Measurements from ENCODE around the gene CHRDL2. TPM values are rescaled to one million over a fixed set of nuclear protein-coding genes. Genes with fewer than 3 reads are reported as not detected.

CHRDL2 gene
- total RNA-seq, 6 experiments from 2014 or later: not detected

GRCh38 chr11:74776546-74776945, 45.3 kb upstream of the CHRDL2 start:
- Mint-ChIP-seq H3K36me3 (ENCODE audit: low read depth) (no peaks in the 10 kb centered on the region), H3K4me3 (no peak overlapping the region), H3K4me1 (ENCODE audit: low read depth) (peaks cover 53% of the 10 kb centered on the region), H3K9me3 (no peaks in the 10 kb centered on the region), H3K27me3 (ENCODE audit: insufficient read depth) (peaks cover 2% of the 10 kb centered on the region; the same call in 1 of the 2 replicates), H3K27ac (peak overlapping the region; percentile 1; the same call in 1 of the 2 replicates)
- no peak for DNase-seq
- TF ChIP-seq CTCF (IDR thresholded peaks at IDR 0.05): no peak

GRCh38 chr11:74775762-74776161, 44.5 kb upstream of the CHRDL2 start:
- H3K4me1 Mint-ChIP-seq (ENCODE audit: low read depth): peaks cover 53% of the 10 kb centered on the region
- H3K36me3 Mint-ChIP-seq (ENCODE audit: low read depth): no peaks in the 10 kb centered on the region
- H3K27ac Mint-ChIP-seq: 0 out of 2 replicates have a peak overlapping the region, but pooled peaks have one; percentile 14
- H3K27me3 Mint-ChIP-seq (ENCODE audit: insufficient read depth): peaks cover 2% of the 10 kb centered on the region; the same call in 1 of the 2 replicates
- H3K4me3 Mint-ChIP-seq: no peak overlapping the region
- DNase-seq: no peak
- TF ChIP-seq CTCF (IDR thresholded peaks at IDR 0.05): no peak
- H3K9me3 Mint-ChIP-seq: no peaks in the 10 kb centered on the region

GRCh38 chr11:74773476-74773875, 42.2 kb upstream of the CHRDL2 start:
- no peaks in the 10 kb centered on the region for H3K36me3 Mint-ChIP-seq (ENCODE audit: low read depth)
- H3K4me3 Mint-ChIP-seq: no peak overlapping the region

DNA sequence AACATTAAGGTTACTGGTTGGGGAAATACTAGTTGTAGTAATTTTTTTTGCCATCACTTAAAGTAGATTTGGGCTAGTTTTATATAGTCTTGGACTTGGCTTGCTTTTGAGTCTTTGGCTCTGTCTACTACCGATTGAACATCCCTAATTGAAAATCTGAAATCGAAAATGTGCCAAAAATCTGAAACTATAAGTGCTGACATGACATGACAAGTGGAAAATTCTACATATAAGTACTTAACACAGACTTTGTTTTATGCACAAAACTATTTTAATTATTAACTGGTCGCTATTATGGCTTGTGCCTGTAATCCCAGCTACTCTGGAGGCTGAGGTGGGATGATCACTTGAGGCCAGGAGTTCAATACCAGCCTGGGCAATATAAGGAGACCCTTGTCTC, 39.9 kb upstream of the CHRDL2 start:
- Mint-ChIP-seq H3K4me1 (ENCODE audit: low read depth) (peaks cover 56% of the 10 kb centered on the region), H3K4me3 (no peak overlapping the region), H3K36me3 (ENCODE audit: low read depth) (no peaks in the 10 kb centered on the region), H3K27ac (no peak overlapping the region), H3K9me3 (no peaks in the 10 kb centered on the region), H3K27me3 (ENCODE audit: insufficient read depth) (peaks cover 2% of the 10 kb centered on the region; the same call in 1 of the 2 replicates)
- DNase-seq: no peak
- no peak for TF ChIP-seq CTCF (IDR thresholded peaks at IDR 0.05)

More at GRCh38 chr11:74773476-74773875, 42.2 kb upstream of the CHRDL2 start:
- Mint-ChIP-seq H3K4me1 (ENCODE audit: low read depth) (peaks cover 68% of the 10 kb centered on the region), H3K27ac (peak overlapping the region; percentile 64), H3K27me3 (ENCODE audit: insufficient read depth) (peaks cover 2% of the 10 kb centered on the region; the same call in 1 of the 2 replicates), H3K9me3 (no peaks in the 10 kb centered on the region)
- no peak for TF ChIP-seq CTCF (IDR thresholded peaks at IDR 0.05)
- DNase-seq: peak; percentile 58

DNA sequence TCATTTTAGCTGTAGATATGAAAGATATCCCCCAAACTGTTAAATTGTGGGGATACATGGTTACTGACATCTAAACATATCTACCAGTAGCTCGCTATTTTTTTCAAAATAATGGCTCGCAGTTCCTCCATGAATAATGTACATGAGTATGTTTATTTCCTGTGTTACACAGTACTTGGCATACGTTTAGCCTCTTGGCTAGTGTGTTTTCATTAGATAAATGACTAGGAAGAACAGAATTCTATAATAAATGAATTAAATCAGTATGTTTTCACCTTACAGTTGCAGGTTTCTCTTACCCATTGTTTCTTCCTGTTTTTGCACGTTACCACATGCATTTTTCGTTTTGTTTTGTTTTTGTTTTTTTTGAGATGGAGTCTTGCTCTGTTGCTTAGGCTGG, 39.2 kb upstream of the CHRDL2 start:
- no peak overlapping the region for H3K4me3 Mint-ChIP-seq
- peaks cover 53% of the 10 kb centered on the region for H3K4me1 Mint-ChIP-seq (ENCODE audit: low read depth)
- no peak for DNase-seq
- TF ChIP-seq CTCF (IDR thresholded peaks at IDR 0.05): no peak
- H3K27me3 Mint-ChIP-seq (ENCODE audit: insufficient read depth): peaks cover 2% of the 10 kb centered on the region; the same call in 1 of the 2 replicates
- peak overlapping the region; percentile 24; the same call in 1 of the 2 replicates for H3K27ac Mint-ChIP-seq
- H3K9me3 Mint-ChIP-seq: no peaks in the 10 kb centered on the region
- no peaks in the 10 kb centered on the region for H3K36me3 Mint-ChIP-seq (ENCODE audit: low read depth)

All from HFFc6 (cell line).